H9 (cell line): ENCODE results near the gene COL18A1. TPM values are rescaled to one million over a fixed set of nuclear protein-coding genes. Genes with fewer than 3 reads are reported as not detected.

Experiments
- DNase-seq: peaks from one replicate; pipeline ENCODE4 v3.0.0-alpha.2; 2017
- H2AFZ ChIP-seq: one replicate; pipeline ENCODE4 v1.6.1; 2013; ENCODE audit warnings: mild to moderate bottlenecking, low read length, control low read depth, moderate library complexity
- H2AK5ac ChIP-seq: 2 replicates; pipeline ENCODE4 v1.6.1; 2013; ENCODE audit warnings: low read length, control low read depth, mixed read lengths; ENCODE audit not compliant: insufficient read length
- H2BK120ac ChIP-seq: one replicate; pipeline ENCODE4 v1.6.1; 2013; ENCODE audit warnings: low read depth, mild to moderate bottlenecking, low read length, control low read depth, inconsistent platforms; ENCODE audit not compliant: poor library complexity, severe bottlenecking
- H2BK12ac ChIP-seq: 2 replicates; pipeline ENCODE4 v1.6.1; 2013; ENCODE audit warnings: low read length, control low read depth, mixed read lengths, low read depth; ENCODE audit not compliant: insufficient read length
- H2BK15ac ChIP-seq: 2 replicates; pipeline ENCODE4 v1.6.1; 2013; ENCODE audit warnings: low read depth, low read length, control low read depth
- H2BK20ac ChIP-seq: one replicate; pipeline ENCODE4 v1.6.1; 2013; ENCODE audit warnings: low read depth, mild to moderate bottlenecking, low read length, control low read depth, inconsistent platforms; ENCODE audit not compliant: poor library complexity, severe bottlenecking
- H2BK5ac ChIP-seq: 2 replicates; pipeline ENCODE4 v1.6.1; 2013; ENCODE audit warnings: low read length, control low read depth, mixed read lengths; ENCODE audit not compliant: insufficient read length
- H3K14ac ChIP-seq: 2 replicates; pipeline ENCODE4 v1.6.1; 2013; ENCODE audit warnings: low read length, control low read depth; ENCODE audit not compliant: insufficient read depth
- H3K18ac ChIP-seq: 2 replicates; pipeline ENCODE4 v1.6.1; 2013; ENCODE audit warnings: low read depth, mild to moderate bottlenecking, mixed read lengths, low read length, control low read depth; ENCODE audit not compliant: insufficient read length
- H3K23ac ChIP-seq: 2 replicates; pipeline ENCODE4 v1.6.1; 2013; ENCODE audit warnings: low read length, control low read depth, mixed read lengths, low read depth; ENCODE audit not compliant: insufficient read length
- H3K23me2 ChIP-seq: 2 replicates; pipeline ENCODE4 v1.6.1; 2013; ENCODE audit warnings: low read depth, mild to moderate bottlenecking, mixed read lengths, low read length, control low read depth; ENCODE audit not compliant: insufficient read length, poor library complexity, severe bottlenecking
- H3K27ac ChIP-seq: 2 replicates; pipeline ENCODE4 v1.5.1; 2013; ENCODE audit warnings: low read length, control low read depth, mixed read lengths, low read depth; ENCODE audit not compliant: insufficient read length
- H3K27me3 ChIP-seq: 2 replicates; pipeline ENCODE4 v1.6.1; 2013; ENCODE audit warnings: low read length, control low read depth, inconsistent platforms; ENCODE audit not compliant: insufficient read depth
- H3K4ac ChIP-seq: 2 replicates; pipeline ENCODE4 v1.6.1; 2013; ENCODE audit warnings: low read depth, mild to moderate bottlenecking, control low read depth, inconsistent platforms, low read length, moderate library complexity
- H3K4me1 ChIP-seq: 2 replicates; pipeline ENCODE4 v1.6.1; 2013; ENCODE audit warnings: low read length, control low read depth, inconsistent platforms; ENCODE audit not compliant: insufficient read depth
- H3K4me2 ChIP-seq: 2 replicates; pipeline ENCODE4 v1.6.1; 2013; ENCODE audit warnings: low read length, control low read depth, mixed read lengths; ENCODE audit not compliant: insufficient read length, insufficient read depth
- H3K56ac ChIP-seq: 2 replicates; pipeline ENCODE4 v1.6.1; 2013; ENCODE audit warnings: low read depth, mild to moderate bottlenecking, mixed read lengths, low read length, control low read depth; ENCODE audit not compliant: insufficient read length
- H3K79me1 ChIP-seq: 2 replicates; pipeline ENCODE4 v1.6.1; 2013; ENCODE audit warnings: low read depth, mild to moderate bottlenecking, moderate library complexity, low read length, control low read depth, inconsistent platforms; ENCODE audit not compliant: insufficient read depth, poor library complexity, severe bottlenecking
- H3K79me2 ChIP-seq: 2 replicates; pipeline ENCODE4 v1.6.1; 2013; ENCODE audit warnings: low read length, control low read depth, inconsistent platforms; ENCODE audit not compliant: insufficient read depth
- H3K9ac ChIP-seq: 2 replicates; pipeline ENCODE4 v1.6.1; 2013; ENCODE audit warnings: low read length, control low read depth, mixed read lengths; ENCODE audit not compliant: insufficient read length; ENCODE audit errors: extremely low read depth
- H3K9me3 ChIP-seq: one replicate; pipeline ENCODE4 v1.6.1; 2013; ENCODE audit warnings: low read depth, low read length, inconsistent platforms; ENCODE audit not compliant: control insufficient read depth
- H3T11ph ChIP-seq: one replicate; pipeline ENCODE4 v1.6.1; 2013; ENCODE audit warnings: mild to moderate bottlenecking, low read length, control low read depth, inconsistent platforms
- H4K20me1 ChIP-seq: one replicate; pipeline ENCODE4 v1.6.1; 2013; ENCODE audit not compliant: control insufficient read depth, insufficient read length, insufficient read depth
- H4K5ac ChIP-seq: 2 replicates; pipeline ENCODE4 v1.6.1; 2013; ENCODE audit warnings: low read depth, mild to moderate bottlenecking, mixed read lengths, low read length, control low read depth; ENCODE audit not compliant: insufficient read length
- H4K8ac ChIP-seq: replicated peaks from 2 replicates; pipeline ENCODE4 v1.6.1; 2013; ENCODE audit warnings: low read length, control low read depth, mixed read lengths, low read depth; ENCODE audit not compliant: insufficient read length
- H4K91ac ChIP-seq: 2 replicates; pipeline ENCODE4 v1.6.1; 2013; ENCODE audit warnings: low read depth, mild to moderate bottlenecking, moderate library complexity, mixed read lengths, low read length, control low read depth; ENCODE audit not compliant: insufficient read length
- H3K27ac Mint-ChIP-seq, 3 experiments: 2 replicates in 2 of 3; 3 replicates in 1 of 3; pipeline ENCODE4 v1.8.0; 2020 to 2021; ENCODE audit warnings: mixed read lengths in 3 of 3, mild to moderate bottlenecking in 1 of 3, moderate library complexity in 1 of 3
- H3K27me3 Mint-ChIP-seq: 2 replicates; pipeline ENCODE4 v1.8.0; 2021; ENCODE audit warnings: low read depth, mild to moderate bottlenecking, moderate library complexity, mixed read lengths
- H3K36me3 Mint-ChIP-seq, 3 experiments: 2 replicates in 2 of 3; 3 replicates in 1 of 3; pipeline ENCODE4 v1.8.0; 2020 to 2021; ENCODE audit warnings: low read depth in 3 of 3, mixed read lengths in 3 of 3; ENCODE audit not compliant: insufficient read depth in 1 of 3
- H3K4me1 Mint-ChIP-seq, 2 experiments: 2 replicates each; pipeline ENCODE4 v1.8.0; 2020; ENCODE audit warnings: mixed read lengths in 2 of 2
- H3K4me3 Mint-ChIP-seq, 2 experiments: 2 replicates in 1 of 2; 3 replicates in 1 of 2; pipeline ENCODE4 v1.8.0; 2020 to 2021; ENCODE audit warnings: mild to moderate bottlenecking in 2 of 2, mixed read lengths in 2 of 2, moderate library complexity in 1 of 2
- H3K9me3 Mint-ChIP-seq, 2 experiments: 2 replicates in 1 of 2; 3 replicates in 1 of 2; pipeline ENCODE4 v1.8.0; 2020; ENCODE audit warnings: mild to moderate bottlenecking in 2 of 2, mixed read lengths in 2 of 2, moderate library complexity in 1 of 2
- WGBS: extraction: QIAGEN DNeasy Blood & Tissue Kit; methylation state at CpG from one replicate; pipeline ENCODE4 v1.1.7; 2013; ENCODE audit warnings: missing lambda C conversion rate, low lambda C conversion rate, mixed read lengths; ENCODE audit not compliant: insufficient read length; ENCODE audit errors: extremely low coverage; 5-methylcytosine and 5-hydroxymethylcytosine counted together
- total RNA-seq: library from RNA; stranded (reverse); gene quantifications from 2 replicates; pipeline ENCODE4 v1.2.1, GENCODE V29; 2021
- TF ChIP-seq, protein P1 (sequence below): fragments of 200-600 bp; sonication (generic); conservative IDR thresholded peaks from 3 replicates; pipeline ENCODE4 v1.8.0; 2021; ENCODE audit warnings: antibody characterized with exemption, mild to moderate bottlenecking

The COL18A1 gene
- total RNA-seq, 1 experiment from 2014 or later, result 232 TPM

DNA sequence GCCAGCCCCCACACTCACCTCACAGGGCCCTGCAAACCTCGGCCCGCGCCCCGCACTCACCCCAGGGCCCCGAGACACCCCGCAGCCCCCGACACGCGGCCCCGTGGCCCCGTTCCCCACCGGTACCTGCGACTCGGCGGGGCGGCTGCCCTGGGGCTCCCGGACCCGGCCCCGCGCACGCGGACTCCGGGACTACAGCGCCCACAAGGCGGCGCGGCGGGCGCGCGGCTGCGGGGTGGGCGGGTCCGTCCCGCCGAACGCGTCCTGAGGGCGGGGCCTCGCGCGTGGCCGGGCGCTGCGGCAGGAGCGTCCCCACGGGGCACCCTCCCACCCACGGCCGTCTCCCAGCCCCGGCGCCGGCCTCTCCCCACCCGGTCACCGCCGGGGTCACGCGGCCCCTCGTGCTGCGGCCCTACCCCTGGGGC is 137.3 kb downstream of the COL18A1 start, which contains the start of gene SLC19A1:
Gene SLC19A1, minus strand, starts transcription at position 199 of the 425 bp plus-strand sequence. CDS start 4,481 bp downstream, outside the sequence.
- H3K27me3 Mint-ChIP-seq, result peaks cover 5% of the 10 kb centered on the region
- no peak within 1 kb of the TSS for H3K27ac ChIP-seq
- no peak within 1 kb of the TSS for H3K18ac ChIP-seq
- H3K4me3 Mint-ChIP-seq, result peak within 1 kb of the TSS; percentile 65 to 81
- H3K14ac ChIP-seq, result peak within 1 kb of the TSS; percentile 58; the same call in 1 of the 2 replicates
- H4K91ac ChIP-seq, result no peak within 1 kb of the TSS
- peaks cover 6% of the 10 kb centered on the region; the same call in 1 of the 2 replicates for H3K79me2 ChIP-seq
- peak within 1 kb of the TSS; percentile 60 for H3K4me2 ChIP-seq
- peaks cover 7 to 8% of the 10 kb centered on the region in 2 experiments for H3K4me1 Mint-ChIP-seq
- H2AFZ ChIP-seq, result no peak within 1 kb of the TSS
- no peaks in the 10 kb centered on the region for H3K9me3 ChIP-seq
- no peak within 1 kb of the TSS for H3K9ac ChIP-seq
- WGBS, result no CpG with 5 or more reads among the region's 59 CpGs
- H3K4me1 ChIP-seq, result no peaks in the 10 kb centered on the region
- H2AK5ac ChIP-seq, result no peak within 1 kb of the TSS
- no peak within 1 kb of the TSS for H2BK15ac ChIP-seq
- no peak within 1 kb of the TSS for H4K5ac ChIP-seq
- H3K23ac ChIP-seq, result no peak within 1 kb of the TSS
- H4K20me1 ChIP-seq, result no peaks in the 10 kb centered on the region
- no peak within 1 kb of the TSS for H3K27ac Mint-ChIP-seq
- peaks cover 0 to 2% (median 0%) of the 10 kb centered on the region in 3 experiments; a peak in 1 of 7 replicates for H3K36me3 Mint-ChIP-seq
- no peaks in the 10 kb centered on the region; a peak in 2 of 5 replicates for H3K9me3 Mint-ChIP-seq
- no peak within 1 kb of the TSS for H3T11ph ChIP-seq
- no peak within 1 kb of the TSS for H4K8ac ChIP-seq
- H3K79me1 ChIP-seq, result no peaks in the 10 kb centered on the region
- H3K56ac ChIP-seq, result no peak within 1 kb of the TSS
- H2BK20ac ChIP-seq, result no peak within 1 kb of the TSS
- no peak within 1 kb of the TSS for H2BK120ac ChIP-seq
- DNase-seq, result peak; percentile 34
- no peak within 1 kb of the TSS for H3K4ac ChIP-seq
- no peak within 1 kb of the TSS for H2BK12ac ChIP-seq
- H3K27me3 ChIP-seq, result no peaks in the 10 kb centered on the region
- H3K23me2 ChIP-seq, result peaks cover 5% of the 10 kb centered on the region
- no peak within 1 kb of the TSS for H2BK5ac ChIP-seq
- TF ChIP-seq, protein P1, sequence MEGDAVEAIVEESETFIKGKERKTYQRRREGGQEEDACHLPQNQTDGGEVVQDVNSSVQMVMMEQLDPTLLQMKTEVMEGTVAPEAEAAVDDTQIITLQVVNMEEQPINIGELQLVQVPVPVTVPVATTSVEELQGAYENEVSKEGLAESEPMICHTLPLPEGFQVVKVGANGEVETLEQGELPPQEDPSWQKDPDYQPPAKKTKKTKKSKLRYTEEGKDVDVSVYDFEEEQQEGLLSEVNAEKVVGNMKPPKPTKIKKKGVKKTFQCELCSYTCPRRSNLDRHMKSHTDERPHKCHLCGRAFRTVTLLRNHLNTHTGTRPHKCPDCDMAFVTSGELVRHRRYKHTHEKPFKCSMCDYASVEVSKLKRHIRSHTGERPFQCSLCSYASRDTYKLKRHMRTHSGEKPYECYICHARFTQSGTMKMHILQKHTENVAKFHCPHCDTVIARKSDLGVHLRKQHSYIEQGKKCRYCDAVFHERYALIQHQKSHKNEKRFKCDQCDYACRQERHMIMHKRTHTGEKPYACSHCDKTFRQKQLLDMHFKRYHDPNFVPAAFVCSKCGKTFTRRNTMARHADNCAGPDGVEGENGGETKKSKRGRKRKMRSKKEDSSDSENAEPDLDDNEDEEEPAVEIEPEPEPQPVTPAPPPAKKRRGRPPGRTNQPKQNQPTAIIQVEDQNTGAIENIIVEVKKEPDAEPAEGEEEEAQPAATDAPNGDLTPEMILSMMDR, result peak; percentile 27; the same call in 1 of the 3 replicates
